ENCODE results near the gene RPL37.
"Not testable (repeated sequence)": the region's sequence is repeated elsewhere in the genome, so short reads cannot be mapped to it uniquely, and the experiment has no call there.

Gene RPL37

GRCh38 chr5:40797273-40798011 lies 37.6 kb downstream of the RPL37 start:
- DNase-seq (ENCODE audit: low spot score) = no peak

- DNase-seq (ENCODE audit: low spot score) = no peak
Measured at GRCh38 chr5:40796487-40796889, 38.5 kb downstream of the RPL37 start.

GRCh38 chr5:40794877-40795276 lies 40.1 kb downstream of the RPL37 start:
- DNase-seq (ENCODE audit: low spot score) = not testable (repeated sequence)

GRCh38 chr5:40794340-40794739 lies 40.7 kb downstream of the RPL37 start:
- not testable (repeated sequence) for DNase-seq (ENCODE audit: low spot score)

GRCh38 chr5:40792691-40793090 lies 42.3 kb downstream of the RPL37 start:
- DNase-seq (ENCODE audit: low spot score) = not testable (repeated sequence)

GRCh38 chr5:40791715-40792139 lies 43.3 kb downstream of the RPL37 start:
- DNase-seq (ENCODE audit: low spot score) = no peak

GRCh38 chr5:40790947-40791593 lies 44.0 kb downstream of the RPL37 start:
- DNase-seq (ENCODE audit: low spot score) = no peak

- not testable (repeated sequence) for DNase-seq (ENCODE audit: low spot score)
Measured at GRCh38 chr5:40788941-40789340, 46.1 kb downstream of the RPL37 start.

GRCh38 chr5:40787986-40788385 lies 47.0 kb downstream of the RPL37 start:
- DNase-seq (ENCODE audit: low spot score) = no peak

GRCh38 chr5:40786664-40787063 lies 48.4 kb downstream of the RPL37 start:
- DNase-seq (ENCODE audit: low spot score) = not testable (repeated sequence)

GRCh38 chr5:40784916-40785315 lies 50.1 kb downstream of the RPL37 start:
- DNase-seq (ENCODE audit: low spot score) = no peak

GRCh38 chr5:40784027-40784653 lies 50.9 kb downstream of the RPL37 start:
- no peak for DNase-seq (ENCODE audit: low spot score)

GRCh38 chr5:40781843-40782409 lies 53.1 kb downstream of the RPL37 start:
- DNase-seq (ENCODE audit: low spot score) = no peak

- DNase-seq (ENCODE audit: low spot score) = no peak
Measured at GRCh38 chr5:40780858-40781257, 54.2 kb downstream of the RPL37 start.

GRCh38 chr5:40780199-40780598 lies 54.8 kb downstream of the RPL37 start:
- no peak for DNase-seq (ENCODE audit: low spot score)

GRCh38 chr5:40779561-40779960 lies 55.5 kb downstream of the RPL37 start:
- DNase-seq (ENCODE audit: low spot score) = no peak

- no peak for DNase-seq (ENCODE audit: low spot score)
Measured at GRCh38 chr5:40778133-40778532, 56.9 kb downstream of the RPL37 start.

- no peak for DNase-seq (ENCODE audit: low spot score)
Measured at GRCh38 chr5:40776658-40776977, 58.4 kb downstream of the RPL37 start.

- no peak for DNase-seq (ENCODE audit: low spot score)
Measured at GRCh38 chr5:40775846-40776657, 59.0 kb downstream of the RPL37 start.
